HFF-Myc (cell line): ENCODE results near the gene OR11G2.
"Not testable (repeated sequence)": the region's sequence is repeated elsewhere in the genome, so short reads cannot be mapped to it uniquely, and the experiment has no call there.

Source experiments
- DNase-seq: peaks from one replicate; pipeline ENCODE4 v3.0.0-alpha.2; 2011; ENCODE audit warnings: low read depth; ENCODE audit errors: extremely low read depth
- H3K4me3 ChIP-seq: replicated peaks from 2 replicates; pipeline ENCODE4 v1.5.1; 2011; ENCODE audit warnings: low read depth, mild to moderate bottlenecking, control low read depth, low read length
- TF ChIP-seq, protein P1 (sequence below): IDR thresholded peaks from 2 replicates; pipeline ENCODE4 v1.5.1; 2012; ENCODE audit warnings: mild to moderate bottlenecking, low read depth, low read length, control low read depth; ENCODE audit errors: missing control alignments

Gene OR11G2

DNA sequence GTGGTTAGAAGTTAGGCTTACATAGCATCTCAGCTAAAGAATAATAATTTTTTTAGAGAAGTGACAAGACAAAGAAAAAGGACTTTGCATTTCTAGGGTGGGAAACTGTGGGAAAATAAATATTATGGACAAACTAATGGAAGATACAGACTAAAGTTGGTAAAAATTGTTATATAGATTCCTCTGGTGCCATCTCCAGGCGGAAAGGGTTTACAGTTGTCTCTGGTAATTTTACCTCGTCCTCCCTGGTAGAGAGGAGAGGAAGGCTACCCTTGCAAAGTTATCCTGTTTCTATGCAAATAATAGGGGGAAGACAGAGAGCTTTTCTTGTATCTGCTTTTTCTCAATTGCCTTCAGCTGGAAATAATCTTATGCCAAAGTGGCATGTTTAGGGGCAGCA is 5.2 kb downstream of the OR11G2 start:
- H3K4me3 ChIP-seq, result no peak overlapping the region
- no peak for DNase-seq
- TF ChIP-seq, protein P1, sequence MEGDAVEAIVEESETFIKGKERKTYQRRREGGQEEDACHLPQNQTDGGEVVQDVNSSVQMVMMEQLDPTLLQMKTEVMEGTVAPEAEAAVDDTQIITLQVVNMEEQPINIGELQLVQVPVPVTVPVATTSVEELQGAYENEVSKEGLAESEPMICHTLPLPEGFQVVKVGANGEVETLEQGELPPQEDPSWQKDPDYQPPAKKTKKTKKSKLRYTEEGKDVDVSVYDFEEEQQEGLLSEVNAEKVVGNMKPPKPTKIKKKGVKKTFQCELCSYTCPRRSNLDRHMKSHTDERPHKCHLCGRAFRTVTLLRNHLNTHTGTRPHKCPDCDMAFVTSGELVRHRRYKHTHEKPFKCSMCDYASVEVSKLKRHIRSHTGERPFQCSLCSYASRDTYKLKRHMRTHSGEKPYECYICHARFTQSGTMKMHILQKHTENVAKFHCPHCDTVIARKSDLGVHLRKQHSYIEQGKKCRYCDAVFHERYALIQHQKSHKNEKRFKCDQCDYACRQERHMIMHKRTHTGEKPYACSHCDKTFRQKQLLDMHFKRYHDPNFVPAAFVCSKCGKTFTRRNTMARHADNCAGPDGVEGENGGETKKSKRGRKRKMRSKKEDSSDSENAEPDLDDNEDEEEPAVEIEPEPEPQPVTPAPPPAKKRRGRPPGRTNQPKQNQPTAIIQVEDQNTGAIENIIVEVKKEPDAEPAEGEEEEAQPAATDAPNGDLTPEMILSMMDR, result no peak

DNA sequence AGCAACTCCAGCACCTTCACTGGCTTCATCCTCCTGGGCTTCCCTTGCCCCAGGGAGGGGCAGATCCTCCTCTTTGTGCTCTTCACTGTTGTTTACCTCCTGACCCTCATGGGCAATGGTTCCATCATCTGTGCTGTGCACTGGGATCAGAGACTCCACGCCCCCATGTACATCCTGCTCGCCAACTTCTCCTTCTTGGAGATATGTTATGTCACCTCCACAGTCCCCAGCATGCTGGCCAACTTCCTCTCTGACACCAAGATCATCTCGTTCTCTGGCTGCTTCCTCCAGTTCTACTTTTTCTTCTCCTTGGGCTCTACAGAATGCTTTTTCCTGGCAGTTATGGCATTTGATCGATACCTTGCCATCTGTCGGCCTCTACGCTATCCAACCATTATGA is 6.8 kb downstream of the OR11G2 start:
- no peak overlapping the region for H3K4me3 ChIP-seq
- DNase-seq, result no peak
- TF ChIP-seq, protein P1, result no peak

- no peak for DNase-seq
- TF ChIP-seq, protein P1, result no peak
- no peak overlapping the region for H3K4me3 ChIP-seq
Measured at GRCh38 chr14:20198991-20199390, 8.3 kb downstream of the OR11G2 start.

GRCh38 chr14:20204721-20205120 is 14.0 kb downstream of the OR11G2 start:
- TF ChIP-seq, protein P1, result no peak
- H3K4me3 ChIP-seq, result no peak overlapping the region
- no peak for DNase-seq

GRCh38 chr14:20209595-20209994 is 18.9 kb downstream of the OR11G2 start:
- no peak overlapping the region for H3K4me3 ChIP-seq
- DNase-seq, result no peak
- TF ChIP-seq, protein P1, result no peak

- not testable (repeated sequence) for H3K4me3 ChIP-seq, DNase-seq
Measured at GRCh38 chr14:20212406-20212805, 21.7 kb downstream of the OR11G2 start.

- no peak overlapping the region for H3K4me3 ChIP-seq
- TF ChIP-seq, protein P1, result no peak
- DNase-seq, result no peak
Measured at GRCh38 chr14:20215196-20215595, 24.5 kb downstream of the OR11G2 start.
